MCF 10A (cell line): ENCODE results near the gene MCUB. TPM values are rescaled to one million over a fixed set of nuclear protein-coding genes. Genes with fewer than 3 reads are reported as not detected.

ENCODE experiments used
- BruUV-seq: library from RNA; stranded (reverse); fragments of 400-500 nt; replicated peaks from 2 replicates; lab custom pipeline; 2021; lab: Mats Ljungman, UMichigan
- CTCF ChIA-PET: fragments of 300-600 bp; sonication (Branson Sonifier 250); formaldehyde crosslinking; extraction: SDS; loops from one replicate; lab custom pipeline; 2021; ENCODE audit warnings: antibody characterized with exemption, inconsistent platforms; lab: Yijun Ruan, JAX
- POLR2A ChIA-PET: fragments of 300-600, 350-650 bp; sonication (Branson Sonifier 250); formaldehyde crosslinking; extraction: SDS; loops from one replicate; lab custom pipeline; 2020; ENCODE audit warnings: antibody characterized with exemption, inconsistent platforms; lab: Yijun Ruan, JAX
- DNase-seq: peaks from one replicate; pipeline ENCODE4 v3.0.0-alpha.2; 2018; ENCODE audit not compliant: unreplicated experiment
- H3K27ac Mint-ChIP-seq: one replicate; pipeline ENCODE4 v1.8.0; 2022; ENCODE audit warnings: mild to moderate bottlenecking, low read depth, mixed read lengths; ENCODE audit not compliant: unreplicated experiment
- H3K27me3 Mint-ChIP-seq: one replicate; pipeline ENCODE4 v1.8.0; 2022; ENCODE audit warnings: mixed read lengths; ENCODE audit not compliant: insufficient read depth, unreplicated experiment
- H3K36me3 Mint-ChIP-seq: one replicate; pipeline ENCODE4 v1.8.0; 2022; ENCODE audit warnings: mild to moderate bottlenecking, moderate library complexity, mixed read lengths; ENCODE audit not compliant: insufficient read depth, unreplicated experiment
- H3K4me1 Mint-ChIP-seq: one replicate; pipeline ENCODE4 v1.8.0; 2022; ENCODE audit warnings: mixed read lengths; ENCODE audit not compliant: insufficient read depth, unreplicated experiment
- H3K4me3 Mint-ChIP-seq: one replicate; pipeline ENCODE4 v1.8.0; 2022; ENCODE audit warnings: mild to moderate bottlenecking, moderate library complexity, mixed read lengths; ENCODE audit not compliant: unreplicated experiment
- H3K9me3 Mint-ChIP-seq: one replicate; pipeline ENCODE4 v1.8.0; 2022; ENCODE audit warnings: mixed read lengths; ENCODE audit not compliant: unreplicated experiment
- CTCF ChIP-seq: fragments of 200-600 bp; IDR thresholded peaks from one replicate; pipeline ENCODE4 v1.8.0; 2022; ENCODE audit warnings: antibody characterized with exemption, mild to moderate bottlenecking; ENCODE audit not compliant: unreplicated experiment
- intact Hi-C: fragments of 100-400 bp; cut with micrococcal nuclease; formaldehyde crosslinking; loops from 2 replicates; pipeline ENCODE4 v1.14.1; 2022
- total RNA-seq: library from RNA; stranded (reverse); gene quantifications from 2 replicates; pipeline ENCODE4 v1.2.3, GENCODE V29; 2022

Gene MCUB
- total RNA-seq, 1 experiment from 2014 or later = 16.3 TPM

- H3K27ac Mint-ChIP-seq = peak overlapping the region; percentile 52
- no peaks in the 10 kb centered on the region for H3K27me3 Mint-ChIP-seq
- intact Hi-C loops = no loop called here
- DNase-seq = no peak
- no peak for TF ChIP-seq CTCF
- H3K9me3 Mint-ChIP-seq = no peaks in the 10 kb centered on the region
- CTCF ChIA-PET = no interaction called here
- peaks cover 7% of the 10 kb centered on the region for H3K36me3 Mint-ChIP-seq
- BruUV-seq = no TSS peak
- POLR2A ChIA-PET = interaction anchor here (0.7 to 2.9 kb wide), 8 partner anchors 16 to 1039 kb away, joined by 3 to 39 read pairs (median 6); partner anchors contain the start of genes CASP6 and MCUB
- H3K4me1 Mint-ChIP-seq = peaks cover 18% of the 10 kb centered on the region
- peak overlapping the region; percentile 88 for H3K4me3 Mint-ChIP-seq
Measured at GRCh38 chr4:109728385-109728784, 168.3 kb downstream of the MCUB start.

GRCh38 chr4:109729117-109729717 is 169.2 kb downstream of the MCUB start:
- intact Hi-C loops = loop anchor here (1.0 kb wide), 1 partner anchor 26 kb away; the partner anchor contains the start of gene CASP6
- Mint-ChIP-seq H3K27ac (peak overlapping the region; percentile 52), H3K9me3 (no peaks in the 10 kb centered on the region), H3K27me3 (no peaks in the 10 kb centered on the region), H3K36me3 (peaks cover 6% of the 10 kb centered on the region), H3K4me3 (peak overlapping the region; percentile 88), H3K4me1 (peaks cover 18% of the 10 kb centered on the region)
- ChIA-PET POLR2A (interaction anchor here (0.6 to 3.4 kb wide), 14 partner anchors 8 to 1040 kb away, joined by 3 to 39 read pairs (median 4); partner anchors contain the start of genes CASP6, GAR1, MCUB and SEC24B), CTCF (interaction anchor here (0.5 to 0.6 kb wide), 3 partner anchors 117 to 230 kb away, joined by 3 read pairs; no protein-coding TSS in a partner anchor)
- DNase-seq = peak; percentile 37
- no peak for TF ChIP-seq CTCF
- BruUV-seq = no TSS peak

DNA sequence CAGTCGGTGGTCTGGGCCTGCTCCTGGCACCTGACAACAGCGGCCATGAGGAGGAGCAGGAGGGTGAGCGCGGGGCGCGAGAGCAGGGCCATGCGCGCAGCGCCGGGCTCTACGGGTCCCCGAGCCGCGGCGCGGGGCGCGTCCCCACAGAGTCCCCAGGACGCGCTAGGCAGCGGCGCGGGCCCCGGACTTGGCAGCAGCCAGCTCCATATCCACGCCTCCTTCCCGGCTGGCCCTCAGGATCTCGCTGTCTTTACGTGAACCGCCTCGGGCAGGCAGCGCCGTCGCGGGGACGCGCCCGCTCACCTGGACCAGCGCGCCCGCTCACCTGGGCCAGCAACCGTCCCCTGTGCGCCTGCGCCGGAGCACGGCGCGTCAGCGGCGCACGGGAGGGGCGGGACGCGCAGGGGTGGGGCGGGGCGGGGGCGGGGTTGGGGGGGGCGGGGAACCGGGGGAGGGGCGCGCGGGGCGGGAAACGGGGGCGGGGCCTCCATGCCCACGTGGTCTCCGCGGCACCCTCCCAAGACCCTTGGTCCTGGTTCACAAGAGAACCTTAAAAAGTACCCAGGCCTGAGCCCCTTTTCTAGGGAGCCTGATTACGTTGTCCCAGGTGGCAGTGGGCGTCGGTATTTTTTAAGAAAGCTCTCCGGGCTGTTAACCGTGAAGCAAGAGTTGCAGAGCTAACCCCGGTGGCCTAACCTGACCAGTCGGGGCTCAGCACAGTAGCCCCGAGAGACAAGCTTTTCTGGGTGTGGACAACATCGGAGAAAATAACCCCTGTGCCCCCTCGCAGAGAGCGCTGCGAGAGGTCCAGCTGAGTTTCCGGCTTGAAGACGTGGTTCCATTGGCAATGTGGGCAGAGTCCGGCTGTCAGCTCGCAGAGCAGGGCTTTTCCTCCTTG is 169.9 kb downstream of the MCUB start, which contains the start of gene PLA2G12A:
Gene PLA2G12A (minus strand): TSS at position 353 of the 901 bp plus-strand sequence. CDS start 261 bp downstream, at position 92.
- H3K36me3 Mint-ChIP-seq = no peaks in the 10 kb centered on the region
- H3K27ac Mint-ChIP-seq = peak within 1 kb of the TSS; percentile 52
- H3K9me3 Mint-ChIP-seq = no peaks in the 10 kb centered on the region
- DNase-seq = peak; percentile 90
- peak within 1 kb of the TSS; percentile 88 for H3K4me3 Mint-ChIP-seq
- intact Hi-C loops = loop anchor here (1.0 kb wide), 1 partner anchor 27 kb away; the partner anchor contains the start of gene CASP6
- POLR2A ChIA-PET = interaction anchor here (0.7 to 3.4 kb wide), 16 partner anchors 13 to 369 kb away, joined by 3 to 39 read pairs (median 4); partner anchors contain the start of genes CASP6, CFI, GAR1 and MCUB
- no peak for TF ChIP-seq CTCF
- no peaks in the 10 kb centered on the region for H3K27me3 Mint-ChIP-seq
- BruUV-seq = no TSS peak
- peaks cover 18% of the 10 kb centered on the region for H3K4me1 Mint-ChIP-seq
- CTCF ChIA-PET = interaction anchor here (0.5 to 1.9 kb wide), 7 partner anchors 26 to 229 kb away, joined by 3 to 11 read pairs (median 3); partner anchors contain the start of gene CASP6
